Right atrium auricular region (tissue), 2 donors: ENCODE data around the gene CHGA. TPM values are rescaled to one million over a fixed set of nuclear protein-coding genes. Genes with fewer than 3 reads are reported as not detected.

Experiments
- DNase-seq: peaks from one replicate; pipeline ENCODE4 v3.0.0-alpha.2; 2019; ENCODE audit warnings: low spot score
- H3K27ac ChIP-seq, 2 donors: fragments of 200-600 bp; sonication (generic); 1 replicate in 1 of 2; 2 replicates in 1 of 2; pipeline ENCODE4 v1.5.1; 2016 to 2019
- H3K27me3 ChIP-seq, 2 donors: fragments of 200-600 bp; sonication (generic); one replicate each; pipeline versions ENCODE4 v1.5.1 to v1.6.0; 2017 to 2019
- H3K36me3 ChIP-seq: fragments of 200-600 bp; sonication (generic); one replicate; pipeline ENCODE4 v1.5.1; 2016
- H3K4me1 ChIP-seq, 2 donors: fragments of 200-600 bp; sonication (generic); one replicate each; pipeline versions ENCODE4 v1.5.1 to v1.6.0; 2017 to 2019
- H3K4me3 ChIP-seq, 2 donors: fragments of 200-600 bp; sonication (generic); 1 replicate in 1 of 2; 2 replicates in 1 of 2; pipeline ENCODE4 v1.5.1; 2017 to 2019; ENCODE audit warnings: mild to moderate bottlenecking in 1 of 2, moderate library complexity in 1 of 2
- H3K9me3 ChIP-seq, 2 donors: fragments of 200-600 bp; sonication (generic); one replicate each; pipeline ENCODE4 v1.5.1; 2019
- total RNA-seq, 2 donors: library from RNA; depleted of rRNA; stranded (reverse); fragments of >200 nt; gene quantifications; one replicate each; pipeline ENCODE4 v1.1.0, GENCODE V29; 2016
- TF ChIP-seq, protein P1 (sequence below), 2 donors: fragments of 200-600 bp; sonication (generic); IDR thresholded peaks; one replicate each; pipeline ENCODE4 v1.5.1; 2019; ENCODE audit warnings: antibody characterized with exemption in 2 of 2

CHGA gene
- total RNA-seq, 2 donors from 2014 or later, result not detected

DNA sequence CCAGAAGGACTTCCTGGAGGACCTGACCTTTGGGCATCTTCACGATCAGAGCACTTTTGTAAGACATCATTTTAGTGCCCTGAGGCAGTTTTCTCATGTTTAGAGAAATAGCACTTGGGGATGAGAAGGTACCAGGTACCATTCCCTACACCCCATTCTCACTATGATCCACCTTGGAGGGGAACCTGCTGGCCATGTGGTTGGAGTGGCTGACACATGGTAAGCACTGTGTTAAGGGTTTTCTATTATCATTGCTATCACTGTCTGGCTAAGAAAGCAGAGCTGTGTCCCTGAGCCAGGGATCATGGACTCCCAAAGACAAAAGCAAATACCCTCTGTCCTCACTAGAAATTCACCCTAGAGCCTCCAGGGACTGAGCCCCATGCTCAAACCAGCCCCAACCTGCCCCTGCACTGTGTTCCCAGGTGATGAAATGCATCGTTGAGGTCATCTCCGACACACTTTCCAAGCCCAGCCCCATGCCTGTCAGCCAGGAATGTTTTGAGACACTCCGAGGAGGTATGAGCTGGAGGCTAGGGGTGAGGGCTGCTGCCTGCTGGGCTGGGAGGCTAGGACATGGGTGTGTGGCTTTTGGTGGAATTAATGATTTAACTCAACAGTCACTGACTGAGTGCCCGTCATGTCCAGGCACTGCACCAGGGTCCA lies 3.4 kb downstream of the CHGA start:
- Histone ChIP-seq H3K27me3 (no peaks in the 10 kb centered on the region), H3K36me3 (no peaks in the 10 kb centered on the region), H3K27ac (no peak overlapping the region), H3K4me3 (no peak overlapping the region), H3K9me3 (no peaks in the 10 kb centered on the region), H3K4me1 (no peaks in the 10 kb centered on the region)
- TF ChIP-seq, protein P1, sequence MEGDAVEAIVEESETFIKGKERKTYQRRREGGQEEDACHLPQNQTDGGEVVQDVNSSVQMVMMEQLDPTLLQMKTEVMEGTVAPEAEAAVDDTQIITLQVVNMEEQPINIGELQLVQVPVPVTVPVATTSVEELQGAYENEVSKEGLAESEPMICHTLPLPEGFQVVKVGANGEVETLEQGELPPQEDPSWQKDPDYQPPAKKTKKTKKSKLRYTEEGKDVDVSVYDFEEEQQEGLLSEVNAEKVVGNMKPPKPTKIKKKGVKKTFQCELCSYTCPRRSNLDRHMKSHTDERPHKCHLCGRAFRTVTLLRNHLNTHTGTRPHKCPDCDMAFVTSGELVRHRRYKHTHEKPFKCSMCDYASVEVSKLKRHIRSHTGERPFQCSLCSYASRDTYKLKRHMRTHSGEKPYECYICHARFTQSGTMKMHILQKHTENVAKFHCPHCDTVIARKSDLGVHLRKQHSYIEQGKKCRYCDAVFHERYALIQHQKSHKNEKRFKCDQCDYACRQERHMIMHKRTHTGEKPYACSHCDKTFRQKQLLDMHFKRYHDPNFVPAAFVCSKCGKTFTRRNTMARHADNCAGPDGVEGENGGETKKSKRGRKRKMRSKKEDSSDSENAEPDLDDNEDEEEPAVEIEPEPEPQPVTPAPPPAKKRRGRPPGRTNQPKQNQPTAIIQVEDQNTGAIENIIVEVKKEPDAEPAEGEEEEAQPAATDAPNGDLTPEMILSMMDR (IDR thresholded peaks at IDR 0.05), result no peak
- DNase-seq, result no peak

DNA sequence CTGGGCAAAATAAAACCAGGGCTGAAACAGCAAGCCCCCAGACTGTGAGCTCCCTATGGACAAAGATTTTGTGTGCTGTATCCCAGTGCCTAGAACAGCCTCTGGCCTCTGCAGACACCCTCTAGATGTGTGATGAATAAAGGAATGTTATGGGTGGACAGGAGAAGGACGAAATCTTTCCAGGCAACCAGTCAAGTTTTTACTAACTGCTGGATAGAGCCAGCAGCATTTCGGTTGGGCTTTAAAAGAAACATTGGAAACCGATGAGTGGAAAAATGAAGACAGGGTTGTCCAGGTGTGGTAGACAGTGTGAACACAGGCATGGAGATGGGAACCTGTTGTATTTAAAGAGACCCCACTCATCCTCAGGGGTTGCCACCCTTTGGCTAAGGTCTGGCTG lies 4.0 kb downstream of the CHGA start:
- no peaks in the 10 kb centered on the region for H3K36me3 ChIP-seq
- no peaks in the 10 kb centered on the region for H3K9me3 ChIP-seq
- H3K4me1 ChIP-seq, result no peaks in the 10 kb centered on the region
- H3K27me3 ChIP-seq, result no peaks in the 10 kb centered on the region
- TF ChIP-seq, protein P1 (IDR thresholded peaks at IDR 0.05), result no peak
- no peak overlapping the region for H3K27ac ChIP-seq
- no peak for DNase-seq
- H3K4me3 ChIP-seq, result no peak overlapping the region

DNA sequence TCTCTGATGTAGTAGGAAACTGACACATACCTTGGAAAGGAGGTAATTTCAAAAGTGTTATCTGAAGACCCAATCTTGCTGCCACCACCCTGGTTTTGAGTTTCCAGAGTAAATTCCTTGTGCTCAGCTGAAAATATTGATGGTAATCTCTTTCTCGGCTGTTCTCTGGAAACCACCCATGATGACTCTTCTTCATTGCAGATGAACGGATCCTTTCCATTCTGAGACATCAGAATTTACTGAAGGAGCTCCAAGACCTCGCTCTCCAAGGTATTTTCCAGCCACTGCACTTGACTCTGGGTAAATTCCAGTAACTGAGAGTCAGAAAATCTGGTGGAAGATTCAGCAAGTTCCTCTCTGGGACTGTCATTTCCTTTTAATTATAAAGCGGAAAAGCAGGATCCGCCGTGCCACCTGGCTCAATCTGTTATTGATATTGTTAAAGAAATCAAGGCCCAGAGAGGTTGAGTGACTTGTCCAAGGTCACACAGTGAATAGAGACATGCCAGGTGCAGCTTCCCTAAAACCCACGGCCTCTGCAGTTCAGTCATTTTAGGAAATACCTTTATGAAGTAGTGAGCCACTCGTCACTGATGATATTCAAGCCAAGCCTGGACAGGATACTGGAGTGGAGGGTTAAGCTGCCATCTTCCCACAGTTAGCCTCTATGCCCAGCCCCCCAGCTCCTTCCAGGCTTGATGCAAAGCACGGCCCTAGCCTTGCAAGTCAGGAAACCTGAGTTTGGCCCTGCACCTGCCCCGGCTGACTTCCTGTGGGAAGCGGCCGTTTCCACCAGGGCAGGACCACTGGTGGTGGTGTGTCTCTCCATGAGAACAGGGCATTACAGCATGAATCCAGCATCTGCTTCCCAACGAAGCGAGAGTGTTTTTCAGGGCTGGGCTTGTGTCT lies 4.7 kb downstream of the CHGA start:
- Histone ChIP-seq H3K9me3 (no peaks in the 10 kb centered on the region), H3K36me3 (no peaks in the 10 kb centered on the region), H3K4me3 (no peak overlapping the region), H3K27ac (no peak overlapping the region), H3K4me1 (no peaks in the 10 kb centered on the region), H3K27me3 (no peaks in the 10 kb centered on the region)
- DNase-seq, result no peak
- TF ChIP-seq, protein P1 (IDR thresholded peaks at IDR 0.05), result no peak

DNA sequence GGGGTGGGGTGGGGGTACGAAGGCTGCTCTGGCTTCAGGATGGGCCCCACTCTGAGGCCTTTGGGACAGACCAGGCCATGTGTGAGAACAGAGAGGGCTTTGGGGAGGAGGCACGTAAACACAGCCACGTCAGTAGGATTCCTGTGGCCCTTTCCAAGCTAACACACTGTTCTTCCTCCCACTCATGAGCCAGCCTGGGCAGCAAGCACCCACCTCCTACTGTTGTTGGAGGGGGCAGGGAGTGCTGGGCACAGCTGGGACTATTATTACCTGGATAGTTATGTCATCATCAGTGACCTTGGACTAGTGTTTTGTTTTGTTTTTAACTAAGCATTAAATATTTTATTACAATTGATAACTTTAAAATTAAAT lies 5.3 kb downstream of the CHGA start:
- H3K9me3 ChIP-seq, result no peaks in the 10 kb centered on the region
- DNase-seq, result no peak
- no peaks in the 10 kb centered on the region for H3K27me3 ChIP-seq
- no peak overlapping the region for H3K4me3 ChIP-seq
- H3K4me1 ChIP-seq, result no peaks in the 10 kb centered on the region
- H3K36me3 ChIP-seq, result no peaks in the 10 kb centered on the region
- no peak overlapping the region for H3K27ac ChIP-seq
- TF ChIP-seq, protein P1 (IDR thresholded peaks at IDR 0.05), result no peak

DNA sequence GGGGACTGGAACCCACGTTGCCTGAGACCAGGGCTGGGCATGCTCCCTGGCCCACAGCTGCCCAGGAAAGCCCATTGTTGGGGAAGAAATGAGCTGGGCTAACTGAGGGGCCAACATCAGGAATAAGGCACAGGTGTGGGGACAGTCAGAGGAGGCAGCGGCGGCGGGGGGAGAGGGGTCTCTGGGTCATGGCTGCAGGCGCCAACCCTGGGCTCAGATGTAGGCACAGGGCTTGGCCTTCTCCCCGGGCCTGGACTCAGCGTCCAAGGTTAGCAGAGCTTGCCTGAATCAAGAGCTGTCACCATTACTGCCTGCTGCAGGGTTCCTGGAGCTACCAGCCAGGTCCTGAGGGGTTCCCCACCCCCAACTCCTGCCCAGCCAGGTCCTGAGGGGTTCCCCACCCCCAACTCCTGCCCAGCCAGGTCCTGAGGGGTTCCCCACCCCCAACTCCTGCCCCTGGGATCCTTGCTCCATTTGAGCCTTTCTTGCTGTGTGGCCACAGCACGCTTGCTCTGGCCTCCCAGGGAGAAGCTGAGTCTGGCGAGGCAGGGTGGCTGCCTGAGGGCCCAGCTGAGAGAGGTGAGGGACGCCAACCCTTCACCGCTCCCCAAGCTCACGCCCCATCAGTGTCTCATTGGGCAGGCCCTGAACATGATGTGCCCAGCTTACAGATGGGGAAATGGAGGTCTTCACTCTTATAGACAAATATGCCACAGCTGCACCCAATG lies 6.2 kb downstream of the CHGA start:
- H3K27ac ChIP-seq, result no peak overlapping the region
- TF ChIP-seq, protein P1 (IDR thresholded peaks at IDR 0.05), result no peak
- no peaks in the 10 kb centered on the region for H3K4me1 ChIP-seq

More for the DNA sequence above, 6.2 kb downstream of the CHGA start:
- Histone ChIP-seq H3K36me3 (no peaks in the 10 kb centered on the region), H3K9me3 (no peaks in the 10 kb centered on the region), H3K4me3 (no peak overlapping the region), H3K27me3 (no peaks in the 10 kb centered on the region)
- DNase-seq, result no peak
